Measurements from ENCODE around the gene INPPL1. TPM values are rescaled to one million over a fixed set of nuclear protein-coding genes. Genes with fewer than 3 reads are reported as not detected.
"Not testable (repeated sequence)": the region's sequence is repeated elsewhere in the genome, so short reads cannot be mapped to it uniquely, and the experiment has no call there.

Gene INPPL1, protein sequence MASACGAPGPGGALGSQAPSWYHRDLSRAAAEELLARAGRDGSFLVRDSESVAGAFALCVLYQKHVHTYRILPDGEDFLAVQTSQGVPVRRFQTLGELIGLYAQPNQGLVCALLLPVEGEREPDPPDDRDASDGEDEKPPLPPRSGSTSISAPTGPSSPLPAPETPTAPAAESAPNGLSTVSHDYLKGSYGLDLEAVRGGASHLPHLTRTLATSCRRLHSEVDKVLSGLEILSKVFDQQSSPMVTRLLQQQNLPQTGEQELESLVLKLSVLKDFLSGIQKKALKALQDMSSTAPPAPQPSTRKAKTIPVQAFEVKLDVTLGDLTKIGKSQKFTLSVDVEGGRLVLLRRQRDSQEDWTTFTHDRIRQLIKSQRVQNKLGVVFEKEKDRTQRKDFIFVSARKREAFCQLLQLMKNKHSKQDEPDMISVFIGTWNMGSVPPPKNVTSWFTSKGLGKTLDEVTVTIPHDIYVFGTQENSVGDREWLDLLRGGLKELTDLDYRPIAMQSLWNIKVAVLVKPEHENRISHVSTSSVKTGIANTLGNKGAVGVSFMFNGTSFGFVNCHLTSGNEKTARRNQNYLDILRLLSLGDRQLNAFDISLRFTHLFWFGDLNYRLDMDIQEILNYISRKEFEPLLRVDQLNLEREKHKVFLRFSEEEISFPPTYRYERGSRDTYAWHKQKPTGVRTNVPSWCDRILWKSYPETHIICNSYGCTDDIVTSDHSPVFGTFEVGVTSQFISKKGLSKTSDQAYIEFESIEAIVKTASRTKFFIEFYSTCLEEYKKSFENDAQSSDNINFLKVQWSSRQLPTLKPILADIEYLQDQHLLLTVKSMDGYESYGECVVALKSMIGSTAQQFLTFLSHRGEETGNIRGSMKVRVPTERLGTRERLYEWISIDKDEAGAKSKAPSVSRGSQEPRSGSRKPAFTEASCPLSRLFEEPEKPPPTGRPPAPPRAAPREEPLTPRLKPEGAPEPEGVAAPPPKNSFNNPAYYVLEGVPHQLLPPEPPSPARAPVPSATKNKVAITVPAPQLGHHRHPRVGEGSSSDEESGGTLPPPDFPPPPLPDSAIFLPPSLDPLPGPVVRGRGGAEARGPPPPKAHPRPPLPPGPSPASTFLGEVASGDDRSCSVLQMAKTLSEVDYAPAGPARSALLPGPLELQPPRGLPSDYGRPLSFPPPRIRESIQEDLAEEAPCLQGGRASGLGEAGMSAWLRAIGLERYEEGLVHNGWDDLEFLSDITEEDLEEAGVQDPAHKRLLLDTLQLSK
- 69.2 TPM for total RNA-seq

DNA sequence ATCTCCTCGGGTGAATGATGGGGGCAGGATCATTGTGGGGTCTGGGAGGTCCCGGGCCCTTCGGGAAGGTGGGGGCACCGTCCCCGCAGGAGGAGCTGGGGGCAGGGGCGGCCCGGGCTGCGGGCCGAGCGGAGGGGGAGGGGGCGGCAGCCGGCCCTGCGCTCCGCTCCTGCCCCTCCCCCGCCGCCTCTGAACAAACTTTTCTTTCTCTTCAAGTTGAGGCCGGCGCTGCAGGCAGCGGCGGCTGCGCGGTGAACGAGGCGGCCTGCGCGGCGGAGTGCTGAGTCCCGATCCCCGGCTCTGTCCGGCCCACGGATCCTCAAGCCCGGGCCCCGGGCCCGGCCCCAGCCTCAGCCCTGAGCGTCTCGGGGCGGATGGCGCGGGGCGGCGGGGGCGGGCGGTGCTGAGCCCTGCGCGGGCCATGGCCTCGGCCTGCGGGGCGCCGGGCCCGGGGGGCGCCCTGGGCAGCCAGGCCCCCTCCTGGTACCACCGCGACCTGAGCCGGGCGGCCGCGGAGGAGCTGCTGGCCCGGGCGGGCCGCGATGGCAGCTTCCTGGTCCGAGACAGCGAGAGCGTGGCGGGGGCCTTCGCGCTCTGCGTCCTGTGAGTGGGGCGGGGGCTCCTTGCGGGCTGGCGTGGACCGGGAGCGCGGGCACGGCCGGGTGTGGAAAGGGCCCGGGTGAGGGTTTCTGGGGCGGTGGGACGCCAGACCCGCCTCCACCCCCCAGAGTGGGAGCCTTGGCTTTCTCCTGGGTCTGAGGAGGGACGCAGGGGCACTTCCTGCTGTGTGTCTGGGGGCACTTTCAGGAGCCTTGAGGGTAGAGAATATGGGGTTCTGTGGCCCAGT lies at the start of gene INPPL1:
TSS of gene INPPL1 (plus strand) at position 204 of the 847 bp plus-strand sequence. CDS start at position 422, 218 bp downstream.
- Histone ChIP-seq H3K36me3 (peaks cover 0 to 13% of the 10 kb centered on the region in 2 donors), H3K4me1 (peaks cover 31% of the 10 kb centered on the region), H3K27me3 (no peaks in the 10 kb centered on the region), H3K4me3 (peak within 1 kb of the TSS; percentile 89 to 94), H3K9me3 (no peaks in the 10 kb centered on the region), H3K27ac (peak within 1 kb of the TSS; percentile 97)
- no peak for TF ChIP-seq CTCF (IDR thresholded peaks at IDR 0.05)
- no peak for TF ChIP-seq POLR2A (IDR thresholded peaks at IDR 0.05)
- intact Hi-C loops (cut with DNase I), result no loop called here
- peak in 1 of 2 donors; percentile 83 for DNase-seq (ENCODE audit: extremely low spot score in 2 of 2)

DNA sequence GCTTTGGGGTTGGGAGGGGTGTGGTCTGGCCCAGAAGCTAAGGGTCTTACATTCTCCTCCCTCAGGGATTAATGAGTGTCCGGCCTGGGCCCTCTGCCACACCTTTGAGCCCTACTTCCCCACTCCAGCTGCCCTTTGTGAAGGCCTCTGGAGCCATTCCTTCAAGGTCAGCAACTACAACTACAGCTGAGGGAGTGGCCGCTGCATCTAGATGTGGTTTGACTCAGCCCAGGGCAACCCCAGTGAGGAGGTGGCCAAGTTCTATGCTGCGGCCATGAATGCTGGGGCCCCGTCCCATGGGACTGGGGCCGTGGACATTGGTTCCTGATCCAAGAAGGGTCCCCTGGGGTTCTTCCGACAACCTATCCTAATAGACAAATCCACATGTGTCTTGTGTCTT lies 46.9 kb upstream of the INPPL1 start:
- Histone ChIP-seq H3K9me3 (no peaks in the 10 kb centered on the region), H3K36me3 (no peaks in the 10 kb centered on the region), H3K4me1 (no peaks in the 10 kb centered on the region), H3K27me3 (no peaks in the 10 kb centered on the region), H3K4me3 (no peak overlapping the region), H3K27ac (no peak overlapping the region)
- TF ChIP-seq POLR2A (IDR thresholded peaks at IDR 0.05), result no peak
- TF ChIP-seq POLR2AphosphoS5 (IDR thresholded peaks at IDR 0.05; ENCODE audit: insufficient read depth in 1 of 2, low read depth in 1 of 2), result no peak
- TF ChIP-seq CTCF (IDR thresholded peaks at IDR 0.05), result no peak
- no peak for DNase-seq (ENCODE audit: extremely low spot score in 2 of 2)
- intact Hi-C loops (cut with DNase I), result no loop called here

- intact Hi-C loops (cut with DNase I), result no loop called here
- no peak for DNase-seq (ENCODE audit: extremely low spot score in 2 of 2)
- H3K9me3 ChIP-seq, result no peaks in the 10 kb centered on the region
- H3K4me3 ChIP-seq, result no peak overlapping the region
- H3K27ac ChIP-seq, result no peak overlapping the region
- no peaks in the 10 kb centered on the region for H3K36me3 ChIP-seq
- TF ChIP-seq POLR2AphosphoS5 (IDR thresholded peaks at IDR 0.05; ENCODE audit: insufficient read depth in 1 of 2, low read depth in 1 of 2) (no peak), POLR2A (IDR thresholded peaks at IDR 0.05) (no peak), CTCF (IDR thresholded peaks at IDR 0.05) (no peak)
- no peaks in the 10 kb centered on the region for H3K27me3 ChIP-seq
- H3K4me1 ChIP-seq, result peaks cover 5% of the 10 kb centered on the region
Observed at GRCh38 chr11:72179049-72179803, 45.3 kb upstream of the INPPL1 start.

DNA sequence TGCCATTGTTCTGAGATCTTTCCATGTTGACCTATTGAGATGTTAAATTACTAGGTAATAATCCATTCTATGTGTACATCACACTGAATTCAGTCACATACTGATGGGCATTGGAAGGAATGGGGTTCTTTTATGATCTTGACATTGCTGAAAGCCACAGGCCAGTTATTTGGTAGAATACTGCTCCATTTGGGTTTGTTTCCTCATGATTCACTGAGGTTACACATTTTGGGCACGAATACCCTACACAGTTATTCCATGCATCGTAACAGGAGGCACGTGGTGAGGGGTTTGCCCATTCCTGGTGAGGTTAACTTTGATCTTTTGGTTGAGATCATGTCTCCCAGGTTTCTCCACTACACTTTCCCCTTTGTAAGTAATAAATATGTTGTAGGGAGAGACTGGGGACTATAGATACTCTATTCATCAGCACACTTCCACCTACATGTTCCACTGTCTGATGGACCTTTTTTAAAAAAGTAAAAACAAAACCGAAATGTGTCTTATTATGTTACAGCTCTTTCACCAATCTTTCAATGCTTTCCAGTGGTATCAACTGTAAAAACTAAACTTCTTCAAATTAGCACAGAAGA lies 44.7 kb upstream of the INPPL1 start:
- intact Hi-C loops (cut with DNase I), result no loop called here
- DNase-seq (ENCODE audit: extremely low spot score in 2 of 2), result no peak
- H3K27ac ChIP-seq, result no peak overlapping the region
- no peaks in the 10 kb centered on the region for H3K36me3 ChIP-seq
- H3K4me1 ChIP-seq, result peaks cover 5% of the 10 kb centered on the region
- no peak for TF ChIP-seq POLR2AphosphoS5 (IDR thresholded peaks at IDR 0.05; ENCODE audit: insufficient read depth in 1 of 2, low read depth in 1 of 2)
- TF ChIP-seq POLR2A (IDR thresholded peaks at IDR 0.05), result no peak
- no peak for TF ChIP-seq CTCF (IDR thresholded peaks at IDR 0.05)
- no peaks in the 10 kb centered on the region for H3K27me3 ChIP-seq
- H3K9me3 ChIP-seq, result no peaks in the 10 kb centered on the region
- H3K4me3 ChIP-seq, result no peak overlapping the region

- DNase-seq (ENCODE audit: extremely low spot score in 2 of 2); H3K4me3 ChIP-seq; H3K4me1 ChIP-seq; H3K27ac ChIP-seq; H3K9me3 ChIP-seq; intact Hi-C loops (cut with DNase I); H3K36me3 ChIP-seq; H3K27me3 ChIP-seq: not testable (repeated sequence)
Observed at GRCh38 chr11:72180892-72181552, 43.5 kb upstream of the INPPL1 start.

DNA sequence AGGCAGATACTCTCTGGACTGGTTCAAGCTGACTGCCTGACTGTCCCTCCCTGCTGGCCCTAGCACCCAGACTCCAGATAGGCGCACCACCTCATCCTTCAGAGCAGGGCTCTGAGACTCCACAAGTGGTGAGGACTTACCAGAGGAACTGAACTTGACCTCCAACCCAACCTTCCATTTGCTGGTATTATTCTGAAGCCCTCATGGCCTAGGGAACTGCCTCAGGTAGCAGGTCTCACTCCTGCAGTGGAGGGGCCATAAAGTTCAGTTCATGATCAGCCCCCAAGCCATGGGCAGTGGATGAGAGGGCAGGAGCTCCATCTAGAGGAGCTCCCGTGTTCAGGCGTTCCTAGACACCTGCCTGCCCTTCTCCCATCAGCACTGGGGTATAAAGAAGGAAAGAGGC lies 43.0 kb upstream of the INPPL1 start:
- H3K36me3 ChIP-seq; H3K27me3 ChIP-seq; DNase-seq (ENCODE audit: extremely low spot score in 2 of 2); intact Hi-C loops (cut with DNase I); H3K27ac ChIP-seq; H3K9me3 ChIP-seq; H3K4me1 ChIP-seq; H3K4me3 ChIP-seq: not testable (repeated sequence)

All from vagina (tissue), 2 donors.